ENCODE measurements around the gene ZNF829.

Gene ZNF829

DNA sequence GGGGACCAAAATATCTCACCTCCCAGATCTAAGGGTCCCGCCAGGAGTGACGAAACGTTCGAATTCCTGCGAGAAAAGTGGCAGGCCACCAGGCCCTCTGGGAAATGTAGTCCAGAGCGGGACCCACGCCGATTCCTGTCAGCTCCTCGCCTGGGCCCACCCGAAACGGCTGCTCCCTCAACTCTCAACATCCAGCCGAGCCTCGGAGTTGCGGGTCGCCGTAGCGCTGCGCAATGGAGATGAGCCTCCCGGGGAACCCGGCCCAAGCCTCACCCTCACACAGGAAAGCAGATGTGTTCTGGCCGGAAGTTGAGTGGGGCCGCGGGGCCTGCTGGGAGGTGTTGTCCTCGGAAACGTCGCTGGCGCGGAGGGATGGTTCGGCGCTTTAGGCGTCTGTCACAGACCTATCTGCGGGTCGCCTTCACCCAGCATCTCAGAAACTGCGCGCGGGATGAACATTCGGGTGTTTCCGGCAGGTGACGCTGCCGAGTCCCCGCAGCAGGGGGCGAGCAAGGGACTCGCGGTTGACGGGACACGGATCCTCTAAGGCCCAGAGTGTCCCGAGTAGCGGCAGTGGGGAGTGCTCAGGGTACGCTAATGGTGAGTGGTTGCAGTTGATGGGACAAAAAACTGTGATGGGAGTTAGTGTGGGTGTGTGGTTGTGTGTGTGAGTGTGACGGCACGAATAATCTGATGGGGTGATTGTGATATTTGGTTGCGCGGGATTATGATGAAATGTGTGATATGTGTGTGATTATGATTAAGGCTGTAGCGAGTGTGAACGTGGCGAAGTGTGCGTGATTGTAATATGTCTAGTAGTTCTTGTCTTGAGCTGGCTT is at the start of gene ZNF829, which contains the start of gene ZNF568:
Gene ZNF829, minus strand, starts transcription at position 300 of the 839 bp plus-strand sequence. CDS start 1,124 bp downstream, outside the sequence.
Gene ZNF568, plus strand, starts transcription at position 341 of the 839 bp plus-strand sequence. CDS start 6,439 bp downstream, outside the sequence.
- peak; percentile 34 for TF ChIP-seq POLR2A (IDR thresholded peaks at IDR 0.05; ENCODE audit: low read depth, low read length)
- DNase-seq (ENCODE audit: insufficient read length, low spot score) = peak; percentile 88
- FAIRE-seq = peak; percentile 78

DNA sequence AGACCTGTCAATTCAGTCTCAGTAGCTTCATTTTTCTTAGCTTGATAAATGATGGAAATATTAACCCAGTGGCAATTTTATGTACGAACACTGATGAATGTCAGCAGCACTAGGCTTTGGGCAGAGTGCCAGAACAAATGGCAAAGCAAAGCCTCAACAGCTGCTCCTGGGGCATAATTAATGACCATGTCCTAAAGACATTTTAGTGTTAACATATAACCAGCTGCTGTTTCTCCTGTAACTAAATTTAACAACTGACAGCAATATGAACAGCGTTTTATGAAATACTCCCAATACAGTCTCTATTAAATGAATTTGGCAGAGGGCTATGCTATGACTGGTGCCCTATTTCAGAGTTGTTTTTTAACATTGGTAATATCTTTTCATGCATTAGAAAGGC is 47.2 kb upstream of the ZNF829 start:
- DNase-seq (ENCODE audit: insufficient read length, low spot score) = no peak
- no peak for TF ChIP-seq POLR2A (IDR thresholded peaks at IDR 0.05; ENCODE audit: low read depth, low read length)
- no peak for FAIRE-seq

DNA sequence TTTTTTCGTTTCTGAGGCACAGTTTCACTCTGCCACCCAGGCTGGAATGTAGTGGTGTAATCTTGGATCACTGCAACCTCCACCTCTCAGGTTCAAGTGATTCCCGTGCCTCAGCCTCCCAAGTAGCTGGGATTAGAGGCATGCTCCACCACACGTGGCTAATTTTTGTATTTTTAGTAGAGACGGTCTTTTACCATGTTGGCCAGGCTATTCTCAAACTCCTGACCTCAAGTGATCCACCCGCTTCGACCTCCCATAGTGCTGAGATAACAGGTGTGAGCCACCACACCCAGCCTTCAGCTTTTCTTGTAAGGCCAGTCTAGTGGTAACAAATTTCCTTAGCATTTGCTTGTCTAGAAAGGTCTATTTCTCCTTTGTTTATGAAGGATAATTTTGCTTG is 46.3 kb upstream of the ZNF829 start:
- no peak for FAIRE-seq
- TF ChIP-seq POLR2A (IDR thresholded peaks at IDR 0.05; ENCODE audit: low read depth, low read length) = no peak
- no peak for DNase-seq (ENCODE audit: insufficient read length, low spot score)

DNA sequence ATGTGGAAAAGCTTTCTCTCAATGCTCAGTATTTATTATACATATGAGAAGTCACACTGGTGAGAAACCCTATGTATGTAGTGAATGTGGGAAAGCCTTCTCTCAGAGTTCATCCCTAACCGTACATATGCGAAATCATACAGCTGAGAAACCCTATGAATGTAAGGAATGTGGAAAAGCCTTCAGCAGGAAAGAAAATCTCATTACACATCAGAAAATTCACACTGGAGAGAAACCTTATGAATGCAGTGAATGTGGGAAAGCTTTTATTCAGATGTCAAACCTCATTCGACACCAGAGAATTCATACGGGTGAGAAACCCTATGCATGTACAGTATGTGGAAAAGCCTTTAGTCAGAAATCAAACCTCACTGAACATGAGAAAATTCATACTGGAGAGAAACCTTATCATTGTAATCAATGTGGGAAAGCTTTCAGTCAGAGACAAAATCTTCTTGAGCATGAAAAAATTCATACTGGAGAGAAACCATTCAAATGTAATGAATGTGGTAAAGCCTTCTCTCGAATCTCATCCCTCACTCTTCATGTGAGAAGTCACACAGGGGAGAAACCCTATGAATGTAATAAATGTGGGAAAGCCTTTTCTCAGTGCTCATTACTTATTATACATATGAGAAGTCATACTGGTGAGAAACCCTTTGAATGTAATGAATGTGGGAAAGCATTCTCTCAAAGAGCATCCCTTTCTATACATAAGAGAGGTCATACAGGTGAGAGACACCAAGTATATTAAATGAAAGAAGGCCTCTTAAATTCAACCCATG is 34.4 kb upstream of the ZNF829 start:
- no peak for TF ChIP-seq POLR2A (IDR thresholded peaks at IDR 0.05; ENCODE audit: low read depth, low read length)
- DNase-seq (ENCODE audit: insufficient read length, low spot score) (no peak), FAIRE-seq (peak; percentile 58)

DNA sequence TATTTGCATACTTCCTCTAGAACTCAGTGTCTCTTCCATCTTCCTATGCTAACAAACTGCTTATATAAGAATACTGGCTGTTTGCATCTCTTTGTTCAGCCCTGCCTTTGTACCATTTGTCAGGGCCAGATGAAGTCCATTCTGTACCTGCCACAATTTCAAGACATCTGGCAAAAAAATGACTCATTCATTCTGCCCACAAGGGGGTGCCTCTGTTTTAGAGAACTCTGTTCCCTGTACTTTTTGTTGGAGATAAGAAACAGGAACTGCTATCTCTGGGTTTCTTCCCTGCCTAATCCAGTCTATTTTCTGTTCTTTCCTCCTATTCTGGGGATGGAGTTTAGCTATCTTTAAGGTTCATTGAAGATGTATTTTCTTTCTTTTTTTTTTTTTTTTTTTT is 23.1 kb upstream of the ZNF829 start:
- no peak for TF ChIP-seq POLR2A (IDR thresholded peaks at IDR 0.05; ENCODE audit: low read depth, low read length)
- FAIRE-seq = no peak
- no peak for DNase-seq (ENCODE audit: insufficient read length, low spot score)

DNA sequence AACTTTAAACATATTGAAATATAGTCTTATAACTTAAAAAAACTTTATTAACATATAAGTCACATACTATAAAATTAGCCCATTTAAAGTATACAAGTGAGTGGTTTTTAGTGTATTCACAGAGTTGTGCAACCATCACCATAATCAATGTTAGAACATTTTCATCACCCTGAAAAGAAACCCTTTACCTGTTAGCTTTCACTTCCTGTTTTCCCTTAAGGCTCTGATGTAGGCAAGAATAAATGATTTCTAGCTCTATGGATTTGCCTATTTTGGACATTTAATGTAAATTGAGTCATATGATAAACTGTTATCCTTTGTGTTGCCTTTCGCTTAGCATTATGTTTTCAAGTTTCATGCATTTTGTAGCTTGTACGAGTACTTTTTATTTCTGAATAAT is 15.6 kb upstream of the ZNF829 start:
- TF ChIP-seq POLR2A (IDR thresholded peaks at IDR 0.05; ENCODE audit: low read depth, low read length) = no peak
- FAIRE-seq (no peak), DNase-seq (ENCODE audit: insufficient read length, low spot score) (no peak)

DNA sequence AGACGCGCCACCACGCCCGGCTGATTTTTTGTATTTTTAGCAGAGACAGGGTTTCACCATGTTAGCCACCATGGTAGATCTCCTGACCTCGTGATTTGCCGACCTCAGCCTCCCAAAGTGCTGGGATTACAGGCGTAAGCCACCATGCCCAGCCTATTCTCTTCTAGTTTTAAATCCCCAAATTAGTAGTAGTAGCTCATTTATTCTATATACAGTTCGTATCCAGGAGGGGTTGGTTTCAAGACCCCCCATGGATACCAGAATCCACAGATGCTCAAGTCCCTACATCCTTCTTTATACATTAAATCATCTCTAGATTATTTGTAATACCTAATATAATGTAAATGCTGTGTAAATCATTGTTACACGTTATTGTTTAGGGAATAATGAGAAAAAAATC is 2.0 kb upstream of the ZNF829 start:
- DNase-seq (ENCODE audit: insufficient read length, low spot score) (no peak), FAIRE-seq (no peak)
- no peak for TF ChIP-seq POLR2A (IDR thresholded peaks at IDR 0.05; ENCODE audit: low read depth, low read length)

DNA sequence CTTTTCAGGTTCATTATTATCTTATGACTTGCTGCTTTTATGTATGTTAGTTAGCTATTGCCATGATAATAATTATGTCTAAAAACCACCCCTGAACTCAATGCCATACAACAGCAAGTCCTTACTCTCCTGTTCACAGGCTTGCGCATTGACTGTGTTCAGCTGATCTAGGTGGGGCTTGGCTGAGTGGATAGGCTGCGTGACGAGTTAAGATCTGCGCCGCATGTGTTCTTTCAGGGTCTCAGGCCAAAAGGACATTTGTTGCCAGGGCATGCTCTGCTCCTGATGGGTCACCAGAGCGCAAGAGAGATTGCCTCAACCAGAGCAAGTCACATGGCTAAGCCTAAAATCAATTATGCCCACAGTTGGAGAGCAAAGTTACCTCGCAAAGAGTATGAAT is 900 bp upstream of the ZNF829 start:
- TF ChIP-seq POLR2A (IDR thresholded peaks at IDR 0.05; ENCODE audit: low read depth, low read length) = no peak
- DNase-seq (ENCODE audit: insufficient read length, low spot score) (no peak), FAIRE-seq (peak; percentile 71)

DNA sequence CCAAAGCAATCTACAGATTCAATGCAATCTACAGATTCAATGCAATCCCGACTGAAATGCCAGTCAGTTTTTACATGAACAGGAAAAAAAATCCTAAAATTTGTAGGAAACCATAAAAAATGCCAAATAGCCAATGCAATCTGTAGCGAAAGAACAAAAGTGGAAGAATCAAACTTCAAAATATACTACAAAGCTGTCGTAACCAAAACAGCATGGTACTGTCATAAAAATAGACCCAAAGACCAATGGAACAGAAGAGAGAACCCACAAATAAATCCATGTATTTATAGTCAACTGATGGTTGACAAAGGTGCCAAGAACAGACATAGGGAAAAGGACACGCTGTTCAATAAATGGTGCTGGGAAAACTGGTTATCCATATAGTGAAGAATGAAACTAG is 17.7 kb downstream of the ZNF829 start:
- FAIRE-seq (no peak), DNase-seq (ENCODE audit: insufficient read length, low spot score) (no peak)
- no peak for TF ChIP-seq POLR2A (IDR thresholded peaks at IDR 0.05; ENCODE audit: low read depth, low read length)

DNA sequence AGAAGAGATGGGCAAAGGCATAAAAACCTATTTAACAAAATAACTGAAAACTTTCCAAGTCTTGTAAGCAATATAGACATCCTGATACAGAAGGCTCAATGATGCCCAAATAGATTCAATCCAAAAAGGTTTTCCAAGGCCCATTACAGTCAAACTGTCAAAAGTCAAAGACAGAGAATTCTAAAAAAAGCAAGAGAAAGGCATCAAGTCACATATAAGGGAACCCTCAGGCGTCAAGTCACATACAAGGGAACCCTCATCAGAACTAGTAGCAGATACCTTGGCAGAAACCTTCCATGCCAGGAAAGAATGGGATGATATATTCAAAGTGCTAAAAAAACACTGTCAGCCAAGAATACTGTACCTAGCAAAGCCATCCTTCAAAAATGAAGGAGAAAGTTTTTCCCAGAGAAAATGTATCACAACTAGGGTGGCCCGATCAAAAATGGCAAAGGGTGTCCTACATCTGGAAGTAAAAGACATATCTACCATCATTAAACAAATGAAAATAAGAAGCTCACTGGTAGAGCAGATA is 21.2 kb downstream of the ZNF829 start:
- no peak for TF ChIP-seq POLR2A (IDR thresholded peaks at IDR 0.05; ENCODE audit: low read depth, low read length)
- peak; percentile 6 for FAIRE-seq
- DNase-seq (ENCODE audit: insufficient read length, low spot score) = no peak

DNA sequence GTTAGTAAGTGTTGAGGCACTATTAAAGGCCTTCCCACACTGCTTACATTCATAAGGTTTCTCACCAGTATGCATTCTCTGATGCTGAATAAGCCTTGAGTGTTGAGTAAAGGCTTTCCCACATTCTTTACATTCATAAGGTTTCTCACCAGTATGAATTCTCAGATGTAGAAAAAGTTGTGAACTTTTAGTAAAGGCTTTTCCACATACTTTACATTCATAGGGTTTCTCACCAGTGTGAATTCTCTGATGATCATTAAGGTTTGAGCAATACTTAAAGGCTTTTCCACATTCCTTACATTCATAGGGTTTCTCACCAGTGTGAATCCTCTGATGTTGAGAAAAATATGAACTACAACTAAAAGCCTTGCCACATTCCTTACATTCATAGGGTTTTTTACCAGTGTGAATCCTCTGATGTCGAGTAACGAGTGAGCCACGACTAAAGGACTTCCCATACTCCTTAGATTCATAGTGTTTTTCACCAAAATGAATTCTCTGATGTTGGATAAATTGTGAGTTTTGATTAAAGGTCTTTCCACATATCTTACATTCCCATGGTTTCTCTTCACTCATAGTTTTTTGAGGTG is 24.2 kb downstream of the ZNF829 start:
- DNase-seq (ENCODE audit: insufficient read length, low spot score) = no peak
- TF ChIP-seq POLR2A (IDR thresholded peaks at IDR 0.05; ENCODE audit: low read depth, low read length) = no peak
- FAIRE-seq = peak; percentile 80

DNA sequence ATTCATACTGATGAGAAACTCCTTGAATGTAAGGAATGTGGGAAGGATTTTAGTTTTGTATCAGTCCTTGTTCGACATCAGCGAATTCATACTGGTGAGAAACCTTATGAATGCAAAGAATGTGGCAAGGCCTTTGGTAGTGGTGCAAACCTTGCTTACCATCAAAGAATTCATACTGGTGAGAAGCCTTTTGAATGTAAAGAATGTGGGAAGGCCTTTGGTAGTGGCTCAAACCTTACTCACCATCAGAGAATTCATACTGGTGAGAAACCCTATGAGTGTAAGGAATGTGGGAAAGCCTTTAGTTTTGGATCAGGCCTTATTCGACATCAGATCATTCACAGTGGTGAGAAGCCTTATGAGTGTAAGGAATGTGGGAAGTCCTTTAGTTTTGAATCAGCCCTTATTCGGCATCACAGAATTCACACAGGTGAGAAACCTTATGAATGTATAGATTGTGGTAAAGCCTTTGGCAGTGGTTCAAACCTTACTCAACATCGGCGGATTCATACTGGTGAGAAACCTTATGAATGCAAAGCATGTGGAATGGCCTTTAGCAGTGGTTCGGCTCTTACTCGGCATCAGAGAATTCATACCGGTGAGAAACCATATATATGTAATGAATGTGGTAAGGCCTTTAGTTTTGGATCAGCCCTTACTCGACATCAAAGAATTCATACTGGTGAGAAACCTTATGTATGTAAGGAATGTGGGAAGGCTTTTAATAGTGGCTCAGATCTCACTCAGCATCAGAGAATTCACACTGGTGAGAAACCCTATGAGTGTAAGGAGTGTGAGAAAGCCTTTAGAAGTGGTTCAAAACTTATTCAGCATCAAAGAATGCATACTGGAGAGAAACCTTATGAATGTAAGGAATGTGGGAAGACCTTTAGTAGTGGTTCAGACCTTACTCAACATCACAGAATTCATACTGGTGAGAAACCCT is 38.8 kb downstream of the ZNF829 start:
- FAIRE-seq (peak; percentile 78), DNase-seq (ENCODE audit: insufficient read length, low spot score) (no peak)
- TF ChIP-seq POLR2A (IDR thresholded peaks at IDR 0.05; ENCODE audit: low read depth, low read length) = no peak

DNA sequence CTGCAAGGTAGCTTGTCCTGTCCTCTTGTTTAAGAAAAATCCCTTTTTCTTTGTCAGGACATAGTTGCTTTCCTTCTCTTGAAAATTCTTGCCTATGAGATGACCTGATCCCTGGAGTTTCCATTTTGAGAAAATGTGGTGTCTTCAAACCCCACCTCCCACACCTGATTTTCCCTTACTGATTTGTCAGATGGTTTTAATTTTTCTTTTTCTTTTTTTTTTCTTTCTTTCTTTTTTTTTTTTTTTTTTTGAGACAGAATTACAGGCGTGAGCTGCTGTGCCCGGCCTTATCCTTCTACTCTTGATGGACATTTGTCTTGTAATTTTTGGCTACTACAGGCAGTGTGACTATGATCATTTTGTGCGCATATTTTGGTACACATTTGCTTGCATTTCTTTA is 64.2 kb downstream of the ZNF829 start:
- DNase-seq (ENCODE audit: insufficient read length, low spot score) (no peak), FAIRE-seq (no peak)
- TF ChIP-seq POLR2A (IDR thresholded peaks at IDR 0.05; ENCODE audit: low read depth, low read length) = no peak
